Uterus (tissue), 4 donors: ENCODE measurements around the gene NR3C2. TPM values are rescaled to one million over a fixed set of nuclear protein-coding genes. Genes with fewer than 3 reads are reported as not detected.

Source experiments
- DNase-seq, 2 donors: peaks; one replicate each; pipeline ENCODE4 v3.0.0-alpha.2; 2019 to 2020
- H3K27ac ChIP-seq, 2 donors: fragments of 200-600 bp; sonication (generic); 1 replicate in 1 of 2; 2 replicates in 1 of 2; pipeline ENCODE4 v1.5.1; 2016 to 2018
- H3K27me3 ChIP-seq, 2 donors: fragments of 200-600 bp; sonication (generic); one replicate each; pipeline ENCODE4 v1.5.1; 2018 to 2019; ENCODE audit warnings: control low read depth in 1 of 2
- H3K36me3 ChIP-seq, 2 donors: fragments of 200-600 bp; sonication (generic); one replicate each; pipeline ENCODE4 v1.5.1; 2019; ENCODE audit warnings: control low read depth in 1 of 2
- H3K4me1 ChIP-seq, 2 donors: fragments of 200-600 bp; sonication (generic); one replicate each; pipeline ENCODE4 v1.5.1; 2018 to 2019; ENCODE audit warnings: control low read depth in 1 of 2
- H3K4me3 ChIP-seq, 2 donors: fragments of 200-600 bp; sonication (generic); 1 replicate in 1 of 2; 2 replicates in 1 of 2; pipeline ENCODE4 v1.5.1; 2018 to 2019; ENCODE audit warnings: mild to moderate bottlenecking in 1 of 2
- H3K9me3 ChIP-seq, 2 donors: fragments of 200-600 bp; sonication (generic); one replicate each; pipeline ENCODE4 v1.5.1; 2019; ENCODE audit warnings: control low read depth in 1 of 2
- POLR2A ChIP-seq, 2 donors: fragments of 450-650 bp; IDR thresholded peaks; one replicate each; pipeline ENCODE4 v1.6.1; 2016; ENCODE audit warnings: antibody characterized with exemption in 2 of 2, mild to moderate bottlenecking in 1 of 2, moderate library complexity in 1 of 2
- intact Hi-C: fragments of 100-400 bp; cut with DNase I; formaldehyde crosslinking; loops from one replicate; pipeline ENCODE4 v1.15.1; 2023; ENCODE audit warnings: low total_unique reads
- total RNA-seq, 4 donors: library from RNA; depleted of rRNA in 3 of 4; stranded (reverse); fragments of >200 nt in 3 of 4; gene quantifications; one replicate each; pipeline versions ENCODE4 v1.1.0 to v1.2.4, GENCODE V29; 2014 to 2023
- TF ChIP-seq, protein P1 (sequence below), 4 experiments: fragments of 200-600 bp in 2 of 4; fragments of 450-650 bp in 2 of 4; sonication (generic) in 2 of 4; IDR thresholded peaks; one replicate each; pipeline ENCODE4 v1.5.1; 2016 to 2019; ENCODE audit warnings: antibody characterized with exemption in 4 of 4, mild to moderate bottlenecking in 2 of 4, moderate library complexity in 1 of 4
- donor health status: DM: yes; HTN: yes; CAD: no.

NR3C2 gene
- total RNA-seq, 4 donors from 2014 or later = 10.0 to 46.7 (median 12.5) TPM

- Histone ChIP-seq H3K27ac (no peak overlapping the region), H3K36me3 (no peaks in the 10 kb centered on the region)
- intact Hi-C loops = no loop called here
Measured at GRCh38 chr4:148076964-148077363, 365.2 kb downstream of the NR3C2 start.

DNA sequence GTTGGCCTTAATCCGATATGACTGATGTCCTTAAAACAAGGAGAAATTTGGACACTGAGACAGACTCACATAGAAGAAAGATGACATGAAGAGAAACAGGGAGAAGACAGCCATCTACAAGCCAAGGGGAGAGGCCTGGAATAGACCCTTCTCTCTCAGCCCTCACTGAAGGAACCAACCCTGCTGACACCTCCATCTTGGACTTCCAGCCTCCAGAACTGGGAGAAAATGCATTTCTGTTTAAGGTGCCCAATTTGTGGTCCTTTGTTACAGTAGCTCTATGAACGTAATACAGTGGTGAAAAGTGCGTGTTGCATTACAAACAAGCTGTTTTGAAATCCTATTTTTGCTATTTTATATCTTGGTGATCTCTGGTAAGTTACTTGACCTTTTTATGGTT, 366.8 kb downstream of the NR3C2 start:
- no peak for TF ChIP-seq POLR2A (IDR thresholded peaks at IDR 0.05)
- TF ChIP-seq, protein P1, sequence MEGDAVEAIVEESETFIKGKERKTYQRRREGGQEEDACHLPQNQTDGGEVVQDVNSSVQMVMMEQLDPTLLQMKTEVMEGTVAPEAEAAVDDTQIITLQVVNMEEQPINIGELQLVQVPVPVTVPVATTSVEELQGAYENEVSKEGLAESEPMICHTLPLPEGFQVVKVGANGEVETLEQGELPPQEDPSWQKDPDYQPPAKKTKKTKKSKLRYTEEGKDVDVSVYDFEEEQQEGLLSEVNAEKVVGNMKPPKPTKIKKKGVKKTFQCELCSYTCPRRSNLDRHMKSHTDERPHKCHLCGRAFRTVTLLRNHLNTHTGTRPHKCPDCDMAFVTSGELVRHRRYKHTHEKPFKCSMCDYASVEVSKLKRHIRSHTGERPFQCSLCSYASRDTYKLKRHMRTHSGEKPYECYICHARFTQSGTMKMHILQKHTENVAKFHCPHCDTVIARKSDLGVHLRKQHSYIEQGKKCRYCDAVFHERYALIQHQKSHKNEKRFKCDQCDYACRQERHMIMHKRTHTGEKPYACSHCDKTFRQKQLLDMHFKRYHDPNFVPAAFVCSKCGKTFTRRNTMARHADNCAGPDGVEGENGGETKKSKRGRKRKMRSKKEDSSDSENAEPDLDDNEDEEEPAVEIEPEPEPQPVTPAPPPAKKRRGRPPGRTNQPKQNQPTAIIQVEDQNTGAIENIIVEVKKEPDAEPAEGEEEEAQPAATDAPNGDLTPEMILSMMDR (IDR thresholded peaks at IDR 0.05) = no peak
- intact Hi-C loops = no loop called here
- H3K4me3 ChIP-seq = no peak overlapping the region
- H3K27ac ChIP-seq = no peak overlapping the region
- H3K27me3 ChIP-seq = no peaks in the 10 kb centered on the region
- no peak for DNase-seq
- peaks cover 0 to 8% of the 10 kb centered on the region in 2 donors for H3K9me3 ChIP-seq
- H3K4me1 ChIP-seq = no peaks in the 10 kb centered on the region
- no peaks in the 10 kb centered on the region for H3K36me3 ChIP-seq

More at GRCh38 chr4:148076964-148077363, 365.2 kb downstream of the NR3C2 start:
- DNase-seq = no peak
- Histone ChIP-seq H3K4me1 (no peaks in the 10 kb centered on the region), H3K27me3 (no peaks in the 10 kb centered on the region), H3K9me3 (peaks cover 0 to 8% of the 10 kb centered on the region in 2 donors), H3K4me3 (no peak overlapping the region)
- no peak for TF ChIP-seq POLR2A (IDR thresholded peaks at IDR 0.05)
- TF ChIP-seq, protein P1 (IDR thresholded peaks at IDR 0.05) = no peak

GRCh38 chr4:148074462-148074861, 367.8 kb downstream of the NR3C2 start:
- H3K27me3 ChIP-seq = no peaks in the 10 kb centered on the region
- no peak overlapping the region for H3K27ac ChIP-seq
- no peak overlapping the region for H3K4me3 ChIP-seq
- H3K36me3 ChIP-seq = no peaks in the 10 kb centered on the region
- H3K4me1 ChIP-seq = no peaks in the 10 kb centered on the region
- intact Hi-C loops = no loop called here
- no peak for TF ChIP-seq POLR2A (IDR thresholded peaks at IDR 0.05)
- TF ChIP-seq, protein P1 (IDR thresholded peaks at IDR 0.05) = no peak
- DNase-seq = no peak
- peaks cover 0 to 8% of the 10 kb centered on the region in 2 donors for H3K9me3 ChIP-seq

DNA sequence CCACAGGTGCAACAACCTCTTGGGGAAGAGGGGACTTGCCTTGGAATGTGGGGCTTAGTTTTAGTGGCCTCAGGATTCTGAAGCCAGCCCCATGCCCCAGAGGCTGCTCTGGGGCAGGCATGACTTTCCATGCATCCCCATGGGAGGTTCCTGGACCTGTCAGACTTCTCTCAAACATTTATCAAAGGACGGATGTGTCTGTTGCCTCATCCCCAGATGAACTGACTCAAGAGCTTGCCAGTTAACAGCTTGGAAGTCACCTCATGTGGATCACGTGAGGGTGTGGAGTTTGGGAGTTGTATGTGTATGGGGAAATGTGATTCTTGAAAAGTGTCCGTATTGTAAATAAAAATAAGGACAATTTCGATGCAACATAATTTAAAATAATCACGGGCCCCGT, 368.9 kb downstream of the NR3C2 start:
- no peak overlapping the region for H3K4me3 ChIP-seq
- H3K4me1 ChIP-seq = no peaks in the 10 kb centered on the region
- H3K27ac ChIP-seq = no peak overlapping the region
- peaks cover 0 to 8% of the 10 kb centered on the region in 2 donors for H3K9me3 ChIP-seq
- no peaks in the 10 kb centered on the region for H3K27me3 ChIP-seq
- no peaks in the 10 kb centered on the region for H3K36me3 ChIP-seq
- intact Hi-C loops = no loop called here
- no peak for TF ChIP-seq POLR2A (IDR thresholded peaks at IDR 0.05)
- TF ChIP-seq, protein P1 (IDR thresholded peaks at IDR 0.05) = no peak
- DNase-seq = no peak

DNA sequence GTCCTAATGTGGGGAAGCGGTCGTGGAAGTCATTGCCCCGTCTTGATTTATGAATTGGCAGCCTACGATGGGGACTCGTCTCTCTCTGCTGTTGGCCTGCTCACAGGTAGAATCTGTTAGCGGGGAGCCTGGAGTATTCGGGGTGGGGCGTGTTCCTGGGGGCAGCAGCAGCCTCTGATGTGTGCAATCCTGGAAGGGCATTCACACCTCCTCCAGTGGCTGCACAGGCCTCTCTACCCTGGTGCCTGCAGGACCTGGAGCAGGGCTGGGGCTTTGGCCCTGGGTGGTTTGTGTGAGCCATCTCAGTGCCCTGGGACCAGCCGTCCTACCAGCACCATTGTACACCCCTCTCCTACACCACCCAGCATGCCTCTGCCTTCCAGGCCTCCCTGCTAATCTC, 369.4 kb downstream of the NR3C2 start:
- no peaks in the 10 kb centered on the region for H3K27me3 ChIP-seq
- H3K27ac ChIP-seq = no peak overlapping the region
- H3K4me3 ChIP-seq = no peak overlapping the region
- TF ChIP-seq POLR2A (IDR thresholded peaks at IDR 0.05) = no peak
- TF ChIP-seq, protein P1 (IDR thresholded peaks at IDR 0.05) = no peak
- no peaks in the 10 kb centered on the region for H3K36me3 ChIP-seq
- intact Hi-C loops = no loop called here
- H3K4me1 ChIP-seq = no peaks in the 10 kb centered on the region
- H3K9me3 ChIP-seq = peaks cover 0 to 8% of the 10 kb centered on the region in 2 donors
- DNase-seq = no peak
